ENCODE results near the gene SLC6A4. TPM values are rescaled to one million over a fixed set of nuclear protein-coding genes. Genes with fewer than 3 reads are reported as not detected.
"Not testable (repeated sequence)": the region's sequence is repeated elsewhere in the genome, so short reads cannot be mapped to it uniquely, and the experiment has no call there.

SLC6A4 gene
- total RNA-seq, 1 donor from 2014 or later: 0.70 TPM

- intact Hi-C loops (cut with DNase I): no loop called here
- no peak for DNase-seq (ENCODE audit: low spot score)
Measured at GRCh38 chr17:30224419-30224960, 11.0 kb downstream of the SLC6A4 start.

GRCh38 chr17:30222721-30223175, 12.7 kb downstream of the SLC6A4 start:
- DNase-seq (ENCODE audit: low spot score): no peak
- intact Hi-C loops (cut with DNase I): no loop called here

GRCh38 chr17:30222251-30222650, 13.2 kb downstream of the SLC6A4 start:
- DNase-seq (ENCODE audit: low spot score): no peak
- intact Hi-C loops (cut with DNase I): no loop called here

GRCh38 chr17:30221346-30221745, 14.2 kb downstream of the SLC6A4 start:
- intact Hi-C loops (cut with DNase I): no loop called here

GRCh38 chr17:30220414-30220813, 15.1 kb downstream of the SLC6A4 start:
- intact Hi-C loops (cut with DNase I): no loop called here
- no peak for DNase-seq (ENCODE audit: low spot score)

More at GRCh38 chr17:30221346-30221745, 14.2 kb downstream of the SLC6A4 start:
- DNase-seq (ENCODE audit: low spot score): no peak

GRCh38 chr17:30219833-30220232, 15.7 kb downstream of the SLC6A4 start:
- intact Hi-C loops (cut with DNase I): no loop called here

GRCh38 chr17:30219315-30219714, 16.2 kb downstream of the SLC6A4 start:
- intact Hi-C loops (cut with DNase I): no loop called here
- no peak for DNase-seq (ENCODE audit: low spot score)

More at GRCh38 chr17:30219833-30220232, 15.7 kb downstream of the SLC6A4 start:
- DNase-seq (ENCODE audit: low spot score): no peak

GRCh38 chr17:30218799-30219198, 16.7 kb downstream of the SLC6A4 start:
- no peak for DNase-seq (ENCODE audit: low spot score)
- intact Hi-C loops (cut with DNase I): no loop called here

GRCh38 chr17:30217746-30218245, 17.7 kb downstream of the SLC6A4 start:
- intact Hi-C loops (cut with DNase I): no loop called here

GRCh38 chr17:30217054-30217453, 18.4 kb downstream of the SLC6A4 start:
- DNase-seq (ENCODE audit: low spot score): no peak
- intact Hi-C loops (cut with DNase I): no loop called here

More at GRCh38 chr17:30217746-30218245, 17.7 kb downstream of the SLC6A4 start:
- DNase-seq (ENCODE audit: low spot score): no peak

- DNase-seq (ENCODE audit: low spot score): no peak
Measured at GRCh38 chr17:30212750-30213149, 22.7 kb downstream of the SLC6A4 start.

GRCh38 chr17:30211371-30211770, 24.1 kb downstream of the SLC6A4 start:
- no peak for DNase-seq (ENCODE audit: low spot score)
- intact Hi-C loops (cut with DNase I): no loop called here

More at GRCh38 chr17:30212750-30213149, 22.7 kb downstream of the SLC6A4 start:
- intact Hi-C loops (cut with DNase I): no loop called here

- intact Hi-C loops (cut with DNase I): no loop called here
- DNase-seq (ENCODE audit: low spot score): no peak
Measured at GRCh38 chr17:30210901-30211300, 24.6 kb downstream of the SLC6A4 start.

GRCh38 chr17:30210366-30210765, 25.1 kb downstream of the SLC6A4 start:
- intact Hi-C loops (cut with DNase I): no loop called here
- no peak for DNase-seq (ENCODE audit: low spot score)

GRCh38 chr17:30209930-30210329, 25.6 kb downstream of the SLC6A4 start:
- no peak for DNase-seq (ENCODE audit: low spot score)
- intact Hi-C loops (cut with DNase I): no loop called here

GRCh38 chr17:30208214-30208613, 27.3 kb downstream of the SLC6A4 start:
- intact Hi-C loops (cut with DNase I): no loop called here

GRCh38 chr17:30207655-30208054, 27.8 kb downstream of the SLC6A4 start:
- intact Hi-C loops (cut with DNase I): no loop called here
- DNase-seq (ENCODE audit: low spot score): no peak

More at GRCh38 chr17:30208214-30208613, 27.3 kb downstream of the SLC6A4 start:
- DNase-seq (ENCODE audit: low spot score): no peak

GRCh38 chr17:30203471-30203981, 32.0 kb downstream of the SLC6A4 start:
- DNase-seq (ENCODE audit: low spot score): no peak
- intact Hi-C loops (cut with DNase I): no loop called here

- DNase-seq (ENCODE audit: low spot score); intact Hi-C loops (cut with DNase I): not testable (repeated sequence)
Measured at GRCh38 chr17:30200656-30201055, 34.8 kb downstream of the SLC6A4 start.

- intact Hi-C loops (cut with DNase I): no loop called here
Measured at GRCh38 chr17:30200106-30200505, 35.4 kb downstream of the SLC6A4 start.

GRCh38 chr17:30199600-30199999, 35.9 kb downstream of the SLC6A4 start:
- no peak for DNase-seq (ENCODE audit: low spot score)
- intact Hi-C loops (cut with DNase I): no loop called here

More at GRCh38 chr17:30200106-30200505, 35.4 kb downstream of the SLC6A4 start:
- no peak for DNase-seq (ENCODE audit: low spot score)

All from cardiac septum (tissue), 1 donor.